Measurements from ENCODE around the gene PDLIM5.
"Not testable (repeated sequence)": the region's sequence is repeated elsewhere in the genome, so short reads cannot be mapped to it uniquely, and the experiment has no call there.

The PDLIM5 gene, protein sequence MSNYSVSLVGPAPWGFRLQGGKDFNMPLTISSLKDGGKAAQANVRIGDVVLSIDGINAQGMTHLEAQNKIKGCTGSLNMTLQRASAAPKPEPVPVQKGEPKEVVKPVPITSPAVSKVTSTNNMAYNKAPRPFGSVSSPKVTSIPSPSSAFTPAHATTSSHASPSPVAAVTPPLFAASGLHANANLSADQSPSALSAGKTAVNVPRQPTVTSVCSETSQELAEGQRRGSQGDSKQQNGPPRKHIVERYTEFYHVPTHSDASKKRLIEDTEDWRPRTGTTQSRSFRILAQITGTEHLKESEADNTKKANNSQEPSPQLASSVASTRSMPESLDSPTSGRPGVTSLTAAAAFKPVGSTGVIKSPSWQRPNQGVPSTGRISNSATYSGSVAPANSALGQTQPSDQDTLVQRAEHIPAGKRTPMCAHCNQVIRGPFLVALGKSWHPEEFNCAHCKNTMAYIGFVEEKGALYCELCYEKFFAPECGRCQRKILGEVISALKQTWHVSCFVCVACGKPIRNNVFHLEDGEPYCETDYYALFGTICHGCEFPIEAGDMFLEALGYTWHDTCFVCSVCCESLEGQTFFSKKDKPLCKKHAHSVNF

GRCh38 chr4:94451695-94452475, at the start of gene PDLIM5:
PDLIM5 (plus strand) TSS chr4:94451942; CDS start chr4:94455289, 3,347 bp downstream.
- DNase-seq (ENCODE audit: low read depth), result peak; percentile 90

- not testable (repeated sequence) for DNase-seq (ENCODE audit: low read depth)
Measured at GRCh38 chr4:94402439-94402838, 49.3 kb upstream of the PDLIM5 start.

- DNase-seq (ENCODE audit: low read depth), result no peak
Measured at GRCh38 chr4:94403751-94404150, 48.0 kb upstream of the PDLIM5 start.

- peak; percentile 76 for DNase-seq (ENCODE audit: low read depth)
Measured at GRCh38 chr4:94406668-94407437, 44.9 kb upstream of the PDLIM5 start.

GRCh38 chr4:94407846-94408245, 43.9 kb upstream of the PDLIM5 start:
- peak; percentile 32 for DNase-seq (ENCODE audit: low read depth)

- no peak for DNase-seq (ENCODE audit: low read depth)
Measured at GRCh38 chr4:94408549-94409374, 43.0 kb upstream of the PDLIM5 start.

DNA sequence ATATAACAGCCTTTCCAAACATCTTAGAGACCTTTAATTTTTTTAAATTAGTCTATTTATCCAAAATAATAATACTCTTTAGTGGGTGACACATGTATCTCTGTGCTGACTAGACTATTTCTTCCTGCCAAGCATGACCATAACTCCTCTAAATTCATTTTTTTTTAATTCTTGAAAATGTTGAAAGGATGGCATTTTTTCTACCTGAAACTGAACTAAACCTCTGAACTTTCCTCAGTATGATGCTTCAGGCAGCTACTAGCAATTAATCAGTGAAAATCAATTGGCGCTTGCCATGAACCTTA, 42.4 kb upstream of the PDLIM5 start:
- no peak for DNase-seq (ENCODE audit: low read depth)

DNA sequence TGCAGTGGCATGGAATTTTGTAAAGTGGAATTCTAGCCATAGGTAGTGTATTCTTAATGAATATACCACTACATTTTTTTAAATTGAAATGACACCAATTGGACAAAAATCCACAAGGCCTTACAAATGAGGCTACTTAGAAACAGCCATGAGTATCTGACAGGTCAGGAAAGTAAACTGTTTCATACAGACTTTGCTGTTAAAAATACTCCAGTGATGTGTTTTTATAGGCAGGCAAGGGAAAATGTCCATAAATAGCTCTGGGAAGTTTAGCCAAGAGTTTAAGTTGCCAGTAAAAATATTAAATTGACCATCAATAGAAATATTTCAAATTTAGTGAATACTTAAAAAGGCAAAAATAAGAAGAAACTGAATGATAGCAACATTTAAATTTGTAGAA, 41.8 kb upstream of the PDLIM5 start:
- DNase-seq (ENCODE audit: low read depth), result peak; percentile 6

DNA sequence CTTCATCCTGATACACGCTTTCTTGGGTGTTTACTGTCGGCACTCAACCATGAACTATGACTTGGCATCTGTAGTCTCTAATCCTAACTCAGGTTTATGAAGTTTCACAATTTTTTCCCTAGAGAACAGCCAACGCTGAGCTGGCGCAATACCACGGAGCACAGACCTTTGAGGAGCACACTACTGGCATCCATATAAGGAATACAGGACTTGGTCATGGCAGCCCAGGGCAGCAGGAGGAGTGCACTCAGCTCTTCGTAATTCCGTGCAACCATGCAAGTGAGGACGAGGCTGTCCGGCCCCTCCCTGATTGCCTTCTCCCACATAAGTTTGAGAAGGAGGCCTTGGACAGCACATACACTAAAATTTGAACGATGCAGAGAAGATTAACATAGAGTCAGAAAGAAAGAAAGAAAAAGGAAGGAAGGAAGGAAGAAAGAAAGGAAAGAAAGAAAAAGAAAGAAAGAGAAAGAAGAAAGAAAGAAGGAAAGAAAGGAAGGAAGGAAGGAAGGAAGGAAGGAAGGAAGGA, 41.0 kb upstream of the PDLIM5 start:
- DNase-seq (ENCODE audit: low read depth), result peak; percentile 95

DNA sequence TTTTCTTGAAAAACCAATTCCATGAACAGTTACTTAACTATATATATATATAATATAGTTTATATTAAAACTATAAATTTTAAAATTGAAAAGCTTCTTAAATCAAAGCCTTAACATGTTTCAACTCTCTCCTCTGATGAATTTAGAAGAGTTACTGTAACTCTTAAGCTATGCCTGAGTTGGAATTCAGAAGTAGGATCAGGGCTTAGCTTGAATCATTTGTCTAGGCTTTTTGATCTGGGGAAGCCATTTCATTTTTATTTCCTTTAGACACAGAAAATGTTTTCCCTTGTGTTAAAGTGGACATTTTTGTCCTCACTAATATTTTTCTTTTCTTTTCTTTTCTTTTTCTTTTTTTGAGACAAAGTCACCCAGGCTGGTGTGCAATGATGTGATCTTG, 40.4 kb upstream of the PDLIM5 start:
- no peak for DNase-seq (ENCODE audit: low read depth)

DNA sequence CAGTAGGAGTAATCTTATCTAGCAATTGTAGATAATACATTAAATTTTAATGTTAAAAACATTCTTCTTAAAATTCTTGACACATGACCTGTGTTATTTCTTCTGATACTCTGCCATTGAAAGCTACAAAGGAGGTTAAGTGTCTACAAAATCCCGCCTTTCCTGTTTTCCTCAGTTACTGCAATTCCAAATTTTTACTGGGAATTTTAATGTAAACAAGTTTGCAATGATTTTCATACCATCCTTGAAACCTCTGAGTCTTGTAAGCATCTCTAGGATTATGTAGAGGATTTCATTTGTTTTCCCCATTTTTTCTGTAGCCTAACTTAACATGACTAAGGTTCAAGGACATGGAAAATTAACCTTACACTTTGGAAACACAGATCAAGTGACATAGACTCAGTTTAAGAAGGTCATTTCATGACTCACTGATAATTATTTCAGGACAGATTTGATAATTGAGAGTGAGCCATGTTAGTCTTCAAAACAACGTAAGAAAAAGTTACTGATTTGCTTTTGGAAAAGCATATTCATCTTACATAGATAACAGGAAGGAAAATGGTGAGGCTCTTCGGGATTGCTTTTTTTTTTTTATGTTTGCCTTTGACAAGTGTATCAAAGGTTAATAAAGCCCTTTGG, 39.6 kb upstream of the PDLIM5 start:
- DNase-seq (ENCODE audit: low read depth), result no peak

DNA sequence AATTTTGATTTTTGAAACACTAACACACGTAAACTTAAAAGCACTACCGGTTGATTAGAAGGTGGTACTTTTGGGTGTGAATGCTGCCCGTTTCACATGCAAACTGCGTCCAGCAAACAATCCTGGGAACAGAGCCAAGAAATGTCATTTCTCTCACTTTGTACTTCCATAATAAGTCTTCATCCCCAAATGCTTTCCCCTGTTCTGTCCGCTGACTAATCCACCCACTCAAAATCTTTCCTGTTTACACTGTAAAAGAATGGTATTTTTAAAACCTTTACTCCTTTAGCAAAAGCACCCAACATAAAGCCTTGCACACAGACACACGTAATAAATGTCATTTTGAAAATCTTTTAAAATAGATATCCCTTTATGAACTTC, 39.1 kb upstream of the PDLIM5 start:
- DNase-seq (ENCODE audit: low read depth), result peak; percentile 14

- DNase-seq (ENCODE audit: low read depth), result no peak
Measured at GRCh38 chr4:94413085-94413840, 38.5 kb upstream of the PDLIM5 start.

- DNase-seq (ENCODE audit: low read depth), result no peak
Measured at GRCh38 chr4:94414907-94415306, 36.8 kb upstream of the PDLIM5 start.

DNA sequence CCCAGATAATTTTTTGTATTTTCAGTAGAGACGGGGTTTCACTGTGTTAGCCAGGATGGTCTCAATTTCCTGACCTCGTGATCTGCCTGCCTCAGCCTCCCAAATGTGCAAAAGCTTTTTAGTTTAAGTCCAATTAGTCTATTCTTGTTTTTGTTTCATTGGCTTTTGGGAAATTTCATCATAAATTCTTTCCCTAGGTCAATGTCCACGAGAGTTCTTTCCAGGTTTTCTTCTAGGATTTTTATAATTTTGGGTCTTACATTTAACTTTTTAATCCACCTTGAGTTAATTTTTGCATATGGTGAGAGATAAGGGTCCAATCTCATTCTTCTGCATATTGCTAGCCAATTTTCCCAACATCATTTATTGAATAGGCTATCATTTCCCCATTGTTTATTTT, 36.3 kb upstream of the PDLIM5 start:
- no peak for DNase-seq (ENCODE audit: low read depth)

- no peak for DNase-seq (ENCODE audit: low read depth)
Measured at GRCh38 chr4:94416335-94416734, 35.4 kb upstream of the PDLIM5 start.

- DNase-seq (ENCODE audit: low read depth), result no peak
Measured at GRCh38 chr4:94416981-94417380, 34.8 kb upstream of the PDLIM5 start.

DNA sequence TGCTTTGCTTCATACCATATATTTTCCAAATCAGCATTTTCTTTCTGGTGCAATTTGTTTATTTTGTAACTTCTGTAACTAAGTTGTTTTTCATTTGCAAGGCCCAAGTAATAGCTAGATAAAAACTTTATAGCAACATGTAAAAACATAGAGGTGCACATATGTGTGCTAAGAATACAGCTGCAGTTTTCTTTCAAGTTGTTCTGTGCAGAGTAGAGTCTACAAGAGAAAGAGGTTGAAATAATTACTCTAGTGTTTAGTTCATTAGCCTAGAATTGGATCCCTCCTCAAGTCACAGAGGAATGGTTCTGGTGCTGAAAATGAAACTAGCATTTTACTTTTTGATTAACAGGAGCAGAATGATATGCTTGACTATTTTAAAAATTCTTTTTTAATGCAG, 32.2 kb upstream of the PDLIM5 start:
- DNase-seq (ENCODE audit: low read depth), result no peak

DNA sequence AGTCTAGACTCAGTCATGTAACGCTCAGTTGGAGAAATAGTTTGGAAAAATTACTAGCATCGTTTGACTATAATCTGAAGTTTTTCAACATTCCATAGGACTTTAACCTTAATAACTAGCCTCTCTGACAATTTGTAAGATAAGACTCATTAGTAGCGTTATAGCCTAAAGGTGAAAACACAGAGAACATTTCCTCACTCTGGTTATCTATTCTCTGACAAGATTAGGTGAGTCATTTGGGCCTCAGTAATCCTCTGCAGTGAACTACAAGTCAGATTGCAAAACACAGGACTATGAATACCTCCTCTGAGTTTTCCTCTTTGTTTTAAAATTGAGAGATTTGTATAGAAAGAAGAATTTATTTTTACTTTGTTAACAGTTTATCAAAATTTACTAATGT, 31.8 kb upstream of the PDLIM5 start:
- DNase-seq (ENCODE audit: low read depth), result peak; percentile 29

GRCh38 chr4:94420356-94420755, 31.4 kb upstream of the PDLIM5 start:
- DNase-seq (ENCODE audit: low read depth), result peak; percentile 3

All from fibroblast of gingiva (primary cell).